SK-N-SH (cell line): ENCODE results near the gene TDRD5. TPM values are rescaled to one million over a fixed set of nuclear protein-coding genes. Genes with fewer than 3 reads are reported as not detected.

ENCODE experiments used
- CTCF ChIA-PET: fragments of 300-600, 350-600 bp; formaldehyde crosslinking; extraction: SDS; loops from one replicate; lab custom pipeline; 2021; lab: Yijun Ruan, JAX
- POLR2A ChIA-PET: fragments of 350-600 bp; sonication (Branson Sonifier 250); formaldehyde crosslinking; extraction: SDS; loops from one replicate; lab custom pipeline; 2020; ENCODE audit warnings: antibody characterized with exemption, inconsistent platforms; lab: Yijun Ruan, JAX
- DNase-seq: peaks from one replicate; pipeline ENCODE4 v3.0.0; 2012
- H2AFZ ChIP-seq: fragments of 200-600 bp; sonication (generic); 2 replicates; pipeline ENCODE4 v1.8.1; 2016; ENCODE audit warnings: antibody characterized with exemption, mild to moderate bottlenecking, low read depth
- H3F3A ChIP-seq: fragments of 200-600 bp; sonication (generic); replicated peaks from 2 replicates; pipeline ENCODE3; 2016; ENCODE audit warnings: antibody characterized with exemption, mild to moderate bottlenecking; ENCODE audit not compliant: insufficient read depth
- H3K27ac ChIP-seq, 2 experiments: fragments of 200-500 bp in 1 of 2; fragments of 200-600 bp in 1 of 2; sonication (Bioruptor generic) in 1 of 2; sonication (generic), shearing (Covaris generic) in 1 of 2; 2 replicates each; pipeline versions ENCODE4 v1.5.1 to v1.6.1; 2014 to 2016; ENCODE audit warnings: low read depth in 2 of 2, inconsistent platforms in 1 of 2, low read length in 1 of 2, mild to moderate bottlenecking in 1 of 2, mixed read lengths in 1 of 2
- H3K27me3 ChIP-seq: fragments of 200-600 bp; sonication (generic), shearing (Covaris generic); 2 replicates; pipeline ENCODE4 v1.6.1; 2016; ENCODE audit warnings: mixed run types; ENCODE audit not compliant: insufficient read depth
- H3K36me3 ChIP-seq, 2 experiments: fragments of 200-500 bp in 1 of 2; fragments of 200-600 bp in 1 of 2; sonication (Bioruptor generic) in 1 of 2; sonication (generic) in 1 of 2; replicated peaks in 1 of 2; 2 replicates each; pipeline versions ENCODE3 to v1.5.1; 2014 to 2016; ENCODE audit warnings: low read length in 1 of 2, mild to moderate bottlenecking in 1 of 2; ENCODE audit not compliant: insufficient read depth in 2 of 2, control insufficient read depth in 1 of 2
- H3K4me1 ChIP-seq, 2 experiments: fragments of 200-500 bp in 1 of 2; fragments of 200-600 bp in 1 of 2; sonication (Bioruptor generic) in 1 of 2; sonication (generic), shearing (Covaris generic) in 1 of 2; 2 replicates each; pipeline versions ENCODE4 v1.5.1 to v1.6.1; 2014 to 2016; ENCODE audit warnings: low read depth in 1 of 2, low read length in 1 of 2, mixed run types in 1 of 2; ENCODE audit not compliant: insufficient read depth in 2 of 2, control insufficient read depth in 1 of 2
- H3K4me2 ChIP-seq: fragments of 200-600 bp; sonication (generic), shearing (Covaris generic); 2 replicates; pipeline ENCODE4 v1.6.1; 2017; ENCODE audit warnings: mixed run types
- H3K4me3 ChIP-seq, 2 experiments: fragments of 200-500 bp in 1 of 2; fragments of 200-600 bp in 1 of 2; sonication (Bioruptor generic) in 1 of 2; sonication (generic), shearing (Covaris generic) in 1 of 2; 2 replicates each; pipeline versions ENCODE4 v1.5.1 to v1.8.1; 2014 to 2016; ENCODE audit warnings: low read depth in 2 of 2, inconsistent platforms in 1 of 2, low read length in 1 of 2, mild to moderate bottlenecking in 1 of 2, mixed read lengths in 1 of 2, moderate library complexity in 1 of 2
- H3K79me2 ChIP-seq: fragments of 200-600 bp; sonication (generic); 2 replicates; pipeline ENCODE4 v1.8.1; 2017; ENCODE audit warnings: mild to moderate bottlenecking; ENCODE audit not compliant: insufficient read depth
- H3K9ac ChIP-seq: fragments of 200-600 bp; sonication (generic); 2 replicates; pipeline ENCODE4 v1.6.1; 2017; ENCODE audit warnings: mixed run types
- H3K9me2 ChIP-seq: fragments of 200-600 bp; sonication (generic); 2 replicates; pipeline ENCODE4 v1.6.1; 2017; ENCODE audit warnings: mixed run types
- H3K9me3 ChIP-seq: fragments of 200-600 bp; sonication (generic); 2 replicates; pipeline ENCODE4 v1.6.1; 2017; ENCODE audit warnings: mixed run types, mild to moderate bottlenecking, moderate library complexity
- H4K20me1 ChIP-seq: fragments of 200-600 bp; sonication (generic); 2 replicates; pipeline ENCODE4 v1.6.1; 2017; ENCODE audit warnings: mild to moderate bottlenecking, mixed run types; ENCODE audit not compliant: insufficient read depth
- ELF1 ChIP-seq: IDR thresholded peaks from 2 replicates; pipeline ENCODE4 v1.4.0; 2012
- EZH2phosphoT487 ChIP-seq: fragments of 200-600 bp; sonication (generic); IDR thresholded peaks from 2 replicates; pipeline ENCODE4 v1.6.1; 2017; ENCODE audit warnings: low read depth, mixed run types, mild to moderate bottlenecking, antibody characterized with exemption, moderate library complexity, borderline replicate concordance
- FOXM1 ChIP-seq: IDR thresholded peaks from 2 replicates; pipeline ENCODE4 v1.4.0; 2012; ENCODE audit warnings: low read depth, mild to moderate bottlenecking
- GABPA ChIP-seq: IDR thresholded peaks from 2 replicates; pipeline ENCODE4 v1.4.0; 2012; ENCODE audit warnings: low read depth, mild to moderate bottlenecking
- GATA2 ChIP-seq: sonication (generic); formaldehyde crosslinking; IDR thresholded peaks from 2 replicates; pipeline ENCODE4 v1.5.0; 2020; ENCODE audit warnings: mild to moderate bottlenecking, missing genetic modification reagents
- MXI1 ChIP-seq: IDR thresholded peaks from 2 replicates; pipeline ENCODE4 v1.6.1; 2012; ENCODE audit warnings: mild to moderate bottlenecking, low read depth, low read length, improper control_type of control experiment
- PBX3 ChIP-seq: IDR thresholded peaks from 2 replicates; pipeline ENCODE4; 2012
- RCOR1 ChIP-seq: fragments of 150-350 bp; IDR thresholded peaks from 2 replicates; pipeline ENCODE4 v1.6.1; 2017; ENCODE audit warnings: antibody characterized with exemption, low read length
- REST ChIP-seq: IDR thresholded peaks from 2 replicates; pipeline ENCODE4 v1.6.1; 2012; ENCODE audit warnings: mild to moderate bottlenecking, low read depth, low read length, moderate library complexity
- RFX5 ChIP-seq: IDR thresholded peaks from 2 replicates; pipeline ENCODE4 v1.6.1; 2012; ENCODE audit warnings: mild to moderate bottlenecking, improper control_type of control experiment, low read length
- SIN3A ChIP-seq: IDR thresholded peaks from 2 replicates; pipeline ENCODE4 v1.6.1; 2012; ENCODE audit warnings: low read depth, mild to moderate bottlenecking, low read length, moderate library complexity, borderline replicate concordance
- TEAD4 ChIP-seq: IDR thresholded peaks from 2 replicates; pipeline ENCODE4 v1.4.0; 2012; ENCODE audit warnings: mild to moderate bottlenecking, borderline replicate concordance; ENCODE audit not compliant: insufficient read depth
- USF2 ChIP-seq: fragments of 150-350 bp; IDR thresholded peaks from 2 replicates; pipeline ENCODE4 v1.6.1; 2017; ENCODE audit warnings: antibody characterized with exemption, low read length, low read depth, borderline replicate concordance
- ZBTB33 ChIP-seq: IDR thresholded peaks from 2 replicates; pipeline ENCODE4 v1.4.0; 2012; ENCODE audit warnings: low read depth, borderline replicate concordance
- polyA plus RNA-seq, 3 experiments: library from polyadenylated mRNA; depleted of rRNA; stranded (reverse); fragments of >200 nt; gene quantifications; 2 replicates each; pipeline ENCODE4 v1.2.3, GENCODE V29; 2012

TDRD5 gene
- polyA plus RNA-seq, 1 of the 3 experiments (the other 2 are of a cell fraction) = not detected

GRCh38 chr1:179714623-179715022 lies 123.0 kb downstream of the TDRD5 start:
- Histone ChIP-seq H3K4me2 (no peak overlapping the region), H3K36me3 (no peaks in the 10 kb centered on the region), H3K9ac (no peak overlapping the region), H3K79me2 (no peaks in the 10 kb centered on the region), H2AFZ (no peak overlapping the region), H3K9me3 (0 out of 2 replicates have a peak, but pooled peaks cover 5% of the 10 kb centered on the region), H3K27me3 (no peaks in the 10 kb centered on the region), H3K9me2 (no peaks in the 10 kb centered on the region), H3K27ac (no peak overlapping the region), H4K20me1 (no peaks in the 10 kb centered on the region), H3K4me3 (no peak overlapping the region), H3F3A (no peaks in the 10 kb centered on the region), H3K4me1 (peaks cover 0 to 8% of the 10 kb centered on the region in 2 experiments; a peak in 2 of 4 replicates)
- CTCF ChIA-PET = interaction anchor here (0.6 to 16.1 kb wide), 4 partner anchors 8 to 100 kb away, joined by 3 to 862 read pairs (median 4); no protein-coding TSS in a partner anchor
- POLR2A ChIA-PET = no interaction called here
- TF ChIP-seq MXI1 (no peak), GABPA (no peak), EZH2phosphoT487 (no peak), ELF1 (no peak), RFX5 (no peak)
- no peak for DNase-seq

GRCh38 chr1:179719272-179719671 lies 127.6 kb downstream of the TDRD5 start:
- H3F3A ChIP-seq = no peaks in the 10 kb centered on the region
- H3K9me2 ChIP-seq = no peaks in the 10 kb centered on the region
- no peaks in the 10 kb centered on the region for H3K4me1 ChIP-seq
- H3K9me3 ChIP-seq = 0 out of 2 replicates have a peak, but pooled peaks cover 5% of the 10 kb centered on the region
- DNase-seq = no peak
- POLR2A ChIA-PET = no interaction called here
- H3K4me3 ChIP-seq = no peak overlapping the region
- no peaks in the 10 kb centered on the region for H3K79me2 ChIP-seq
- no peaks in the 10 kb centered on the region for H4K20me1 ChIP-seq
- H3K36me3 ChIP-seq = no peaks in the 10 kb centered on the region
- TF ChIP-seq TEAD4 = no peak
- TF ChIP-seq RCOR1 = no peak
- no peak for TF ChIP-seq GATA2
- no peak for TF ChIP-seq REST
- no peak for TF ChIP-seq SIN3A
- no peak for TF ChIP-seq ZBTB33
- TF ChIP-seq FOXM1 = no peak
- TF ChIP-seq PBX3 = no peak
- no peak for TF ChIP-seq USF2
- H3K9ac ChIP-seq = no peak overlapping the region
- CTCF ChIA-PET = interaction anchor here (0.9 to 2.1 kb wide), 4 partner anchors 9 to 95 kb away, joined by 3 to 11 read pairs (median 7); no protein-coding TSS in a partner anchor
- H3K27ac ChIP-seq = no peak overlapping the region
- no peak overlapping the region for H2AFZ ChIP-seq
- no peaks in the 10 kb centered on the region for H3K27me3 ChIP-seq
- H3K4me2 ChIP-seq = no peak overlapping the region
